K562 (cell line): ENCODE measurements around the gene GUCY1A2. TPM values are rescaled to one million over a fixed set of nuclear protein-coding genes. Genes with fewer than 3 reads are reported as not detected.

Experiments
- ATAC-seq: fragments of 200-7000 bp; cut with Tn5 transposase; 3 replicates; pipeline ENCODE4 v1.9.1; 2020; ENCODE audit warnings: moderate library complexity
- BruUV-seq: library from RNA; stranded (reverse); fragments of 400-500 nt; replicated peaks from 2 replicates; lab custom pipeline; 2021; lab: Mats Ljungman, UMichigan
- CTCF ChIA-PET: fragments of 300-600 bp; formaldehyde crosslinking; extraction: SDS; loops from one replicate; lab custom pipeline; 2021; ENCODE audit warnings: low intra/inter-chr PET ratio; lab: Yijun Ruan, JAX
- POLR2A ChIA-PET: fragments of 300-600, 350-650 bp; sonication (Branson Sonifier 250); formaldehyde crosslinking; extraction: SDS; loops from one replicate; lab custom pipeline; 2021; ENCODE audit warnings: antibody characterized with exemption, inconsistent platforms; lab: Yijun Ruan, JAX
- DNase-seq, 4 experiments: peaks; one replicate each; pipeline versions ENCODE4 v3.0.0 to v3.0.0-alpha.2; 2011 to 2018; ENCODE audit warnings: low spot score in 3 of 4, mixed read lengths in 3 of 4; ENCODE audit errors: extremely low read depth in 1 of 4
- FAIRE-seq: peaks from 2 replicates; lab custom pipeline; 2011; peaks lifted over from hg19 to GRCh38; lab: Jason Lieb, UNC
- H2AFZ ChIP-seq: 2 replicates; pipeline ENCODE4 v1.6.0; 2011; ENCODE audit warnings: low read depth, low read length, control low read depth, inconsistent platforms
- H3K27ac ChIP-seq: fragments of 200-600 bp; 3 replicates; pipeline ENCODE4 v1.8.0; 2011; ENCODE audit warnings: low read depth, mild to moderate bottlenecking, control low read depth, inconsistent platforms, low read length, moderate library complexity, mixed read lengths; ENCODE audit errors: extremely low read depth
- H3K27me3 ChIP-seq, 2 experiments: fragments of 300-600 bp in 1 of 2; 2 replicates in 1 of 2; 3 replicates in 1 of 2; pipeline versions ENCODE4 v1.6.0 to v1.8.0; 2011; ENCODE audit warnings: inconsistent platforms in 2 of 2, low read length in 2 of 2, mild to moderate bottlenecking in 1 of 2, mixed read lengths in 1 of 2, moderate library complexity in 1 of 2; ENCODE audit not compliant: control insufficient read depth in 2 of 2, insufficient read depth in 2 of 2
- H3K36me3 ChIP-seq: fragments of 300-600 bp; 3 replicates; pipeline ENCODE4 v1.8.0; 2011; ENCODE audit warnings: mild to moderate bottlenecking, low read length, inconsistent platforms; ENCODE audit not compliant: control insufficient read depth, insufficient read depth
- H3K4me1 ChIP-seq, 2 experiments: fragments of 200-600 bp in 1 of 2; replicated peaks in 1 of 2; 2 replicates in 1 of 2; 3 replicates in 1 of 2; pipeline versions ENCODE4 v1.5.1 to v1.8.0; 2011; ENCODE audit warnings: inconsistent platforms in 2 of 2, low read length in 2 of 2, mild to moderate bottlenecking in 1 of 2, mixed read lengths in 1 of 2, moderate library complexity in 1 of 2; ENCODE audit not compliant: control insufficient read depth in 2 of 2, insufficient read depth in 2 of 2
- H3K4me2 ChIP-seq: 2 replicates; pipeline ENCODE4 v1.6.1; 2011; ENCODE audit warnings: low read length, control low read depth, inconsistent platforms, mixed read lengths; ENCODE audit not compliant: insufficient read depth
- H3K4me3 ChIP-seq: fragments of 200-600 bp; sonication (generic), shearing (Covaris generic); 2 replicates; pipeline ENCODE4 v1.5.1; 2016; ENCODE audit warnings: control low read depth, inconsistent platforms
- H3K79me2 ChIP-seq: fragments of 200-600 bp; 3 replicates; pipeline ENCODE4 v1.8.0; 2011; ENCODE audit warnings: low read length, inconsistent platforms; ENCODE audit not compliant: control insufficient read depth, insufficient read depth
- H3K9ac ChIP-seq, 2 experiments: 2 replicates each; pipeline versions ENCODE4 v1.6.0 to v1.6.1; 2011; ENCODE audit warnings: low read depth in 2 of 2, low read length in 2 of 2, control low read depth in 1 of 2, inconsistent platforms in 1 of 2, mild to moderate bottlenecking in 1 of 2, mixed read lengths in 1 of 2; ENCODE audit not compliant: insufficient read depth in 1 of 2
- H3K9me1 ChIP-seq: one replicate; pipeline ENCODE4 v1.6.0; 2011; ENCODE audit warnings: inconsistent platforms, mild to moderate bottlenecking, low read length, moderate library complexity; ENCODE audit not compliant: control insufficient read depth, insufficient read depth
- H3K9me3 ChIP-seq: replicated peaks from 2 replicates; pipeline ENCODE4 v1.5.1; 2011; ENCODE audit warnings: low read depth, low read length, inconsistent platforms; ENCODE audit not compliant: control insufficient read depth, insufficient read depth
- H4K20me1 ChIP-seq: replicated peaks from 2 replicates; pipeline ENCODE4 v1.6.1; 2011; ENCODE audit warnings: low read length, inconsistent platforms, mixed read lengths; ENCODE audit not compliant: control insufficient read depth, insufficient read depth
- CHD4 ChIP-seq: fragments of 200-600 bp; sonication (generic); IDR thresholded peaks from 3 replicates; pipeline ENCODE4 v1.6.1; 2012; ENCODE audit warnings: low read depth, mild to moderate bottlenecking, mixed read lengths, low read length, inconsistent platforms; ENCODE audit not compliant: insufficient read depth, insufficient replicate concordance, poor library complexity, severe bottlenecking
- DMBX1 ChIP-seq: fragments of 250-450 bp; sonication (Bioruptor Pico); IDR thresholded peaks from 2 replicates; pipeline ENCODE4 v1.8.0; 2022; ENCODE audit warnings: inconsistent platforms, mild to moderate bottlenecking, moderate library complexity, borderline replicate concordance
- HDAC1 ChIP-seq, 2 experiments: fragments of 450-650 bp; IDR thresholded peaks; 2 replicates each; pipeline ENCODE4 v1.6.1; 2016 to 2017; ENCODE audit warnings: inconsistent platforms in 1 of 2, mild to moderate bottlenecking in 1 of 2, moderate library complexity in 1 of 2
- MLX ChIP-seq, 2 experiments: fragments of 450-650 bp in 1 of 2; sonication (generic) in 1 of 2; formaldehyde crosslinking; conservative IDR thresholded peaks; 2 replicates each; pipeline versions ENCODE4 v1.4.0 to v1.8.1; 2020 to 2022; ENCODE audit warnings: mild to moderate bottlenecking in 1 of 2, missing genetic modification reagents in 1 of 2
- PTTG1 ChIP-seq: fragments of 450-650 bp; IDR thresholded peaks from 2 replicates; pipeline ENCODE4 v1.6.1; 2016; ENCODE audit warnings: low read depth, mild to moderate bottlenecking, missing genetic modification characterization, missing compliant biosample characterization
- SRSF7 ChIP-seq: fragments of 200-400 bp; formaldehyde crosslinking; optimal IDR thresholded peaks from 2 replicates; pipeline ENCODE3; 2017; ENCODE audit warnings: mild to moderate bottlenecking, low read depth, low read length
- STAT5B ChIP-seq: fragments of 250-450 bp; sonication (Bioruptor Pico); IDR thresholded peaks from 2 replicates; pipeline ENCODE4 v1.8.0; 2021; ENCODE audit warnings: mild to moderate bottlenecking, inconsistent platforms
- ZBTB33 ChIP-seq: sonication (generic); formaldehyde crosslinking; IDR thresholded peaks from 2 replicates; pipeline ENCODE4 v1.8.1; 2023; ENCODE audit warnings: mild to moderate bottlenecking, missing genetic modification reagents
- ZNF134 ChIP-seq: fragments of 250-450 bp; sonication (Bioruptor Pico); conservative IDR thresholded peaks from 2 replicates; pipeline ENCODE4 v1.4.0; 2020
- ZNF408 ChIP-seq: fragments of 250-450 bp; sonication (Bioruptor Pico); IDR thresholded peaks from 2 replicates; pipeline ENCODE4 v1.4.0; 2020; ENCODE audit warnings: low read depth, mild to moderate bottlenecking, moderate library complexity
- WGBS: fragments of 100-300 bp; shearing (Covaris generic); methylation state at CpG from one replicate; pipeline ENCODE4 v1.1.6; 2016; ENCODE audit warnings: low coverage, mixed read lengths; ENCODE audit not compliant: insufficient coverage; ENCODE audit errors: missing lambda C conversion rate; 5-methylcytosine and 5-hydroxymethylcytosine counted together
- in situ Hi-C: fragments of 300-500 bp; cut with MboI; formaldehyde crosslinking; loops from 4 replicates; pipeline ENCODE4 v1.15.0; 2018; ENCODE audit warnings: inconsistent platforms, mixed read lengths
- intact Hi-C: fragments of 100-400 bp; cut with micrococcal nuclease; formaldehyde crosslinking; loops from 2 replicates; pipeline ENCODE4 v1.14.2; 2022
- polyA plus RNA-seq, 8 experiments: library from polyadenylated mRNA; depleted of rRNA in 4 of 8; stranded (reverse) in 5 of 8; unstranded in 3 of 8; fragments of >200 nt; fragmentation: Nextera tagmentation in 2 of 8; fragmentation: Illumina TruSeq in 1 of 8; extraction: Ambion mirVana in 2 of 8; extraction: Trizol in 1 of 8; gene quantifications; 2 replicates each; pipeline versions ENCODE4 v1.2.1 to v1.2.3, GENCODE V29; 2011 to 2014; ENCODE audit warnings: inconsistent platforms in 1 of 8, missing spikeins in 1 of 8
- total RNA-seq, 7 experiments: library from RNA; depleted of rRNA in 6 of 7; stranded (reverse); fragments of >200 nt in 6 of 7; fragmentation: Illumina TruSeq in 2 of 7; extraction: Trizol in 2 of 7; gene quantifications; 2 replicates each; pipeline versions ENCODE4 v1.2.1 to v1.2.3, GENCODE V29; 2011 to 2021; ENCODE audit warnings: low replicate concordance in 1 of 7
- TF ChIP-seq, protein P1 (sequence below), 2 experiments: fragments of 450-650 bp; IDR thresholded peaks; 2 replicates each; pipeline ENCODE4 v1.6.1; 2018; ENCODE audit warnings: mild to moderate bottlenecking in 2 of 2, low read depth in 1 of 2; ENCODE audit not compliant: partially characterized antibody in 2 of 2
- TF ChIP-seq, protein P2 (sequence below): fragments of 450-650 bp; IDR thresholded peaks from 2 replicates; pipeline ENCODE4 v1.6.1; 2016; ENCODE audit warnings: low read depth, mild to moderate bottlenecking, moderate library complexity
- TF ChIP-seq, protein P3 (sequence below): fragments of 250-450 bp; sonication (Bioruptor Pico); IDR thresholded peaks from 2 replicates; pipeline ENCODE4 v1.5.1; 2021; ENCODE audit warnings: mild to moderate bottlenecking

The GUCY1A2 gene
- total and polyA plus RNA-seq, 9 of the 15 experiments (the other 6 are each of a cell fraction or from before 2014, with no cell fraction given): under 0.01 to 0.04 TPM; not detected in 7

DNA sequence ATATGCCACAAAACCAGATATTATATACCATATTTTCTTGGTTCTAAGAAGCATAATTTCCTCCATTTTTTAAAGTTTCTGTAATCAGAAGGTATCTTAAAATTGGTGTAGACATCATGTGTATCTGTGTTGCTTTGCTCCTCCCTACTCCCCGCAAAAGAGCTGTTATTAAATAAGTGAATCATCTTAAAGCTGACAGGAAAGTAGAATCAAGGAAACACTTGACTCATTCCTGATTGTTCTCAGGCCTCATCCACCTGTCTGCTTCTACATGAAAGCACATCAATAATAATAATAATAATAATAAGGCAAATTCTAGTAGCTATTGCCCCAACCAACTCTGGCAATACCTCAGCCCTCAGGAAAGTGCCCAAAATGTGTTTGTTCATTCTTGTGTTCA is 26.2 kb upstream of the GUCY1A2 start:
- no peak overlapping the region for H3K4me3 ChIP-seq
- H3K9me3 ChIP-seq: no peaks in the 10 kb centered on the region; the same call in 1 of the 2 replicates
- H3K36me3 ChIP-seq: no peaks in the 10 kb centered on the region
- DNase-seq: no peak
- H3K4me2 ChIP-seq: no peak overlapping the region
- ChIA-PET CTCF (no interaction called here), POLR2A (no interaction called here)
- no peaks in the 10 kb centered on the region for H3K27me3 ChIP-seq
- in situ Hi-C loops: no loop called here
- no peaks in the 10 kb centered on the region for H4K20me1 ChIP-seq
- no peaks in the 10 kb centered on the region for H3K4me1 ChIP-seq
- no TSS peak for BruUV-seq
- FAIRE-seq: no peak
- no peaks in the 10 kb centered on the region for H3K9me1 ChIP-seq
- no peak overlapping the region for H3K9ac ChIP-seq
- 0% methylated on average over 1 of the region's 1 CpG for WGBS
- no peak overlapping the region for H2AFZ ChIP-seq
- no peak for ATAC-seq
- H3K27ac ChIP-seq: no peak overlapping the region
- intact Hi-C loops: no loop called here
- H3K79me2 ChIP-seq: no peaks in the 10 kb centered on the region
- TF ChIP-seq SRSF7 (no peak), MLX (CRISPR knock-in tag; conservative IDR thresholded peaks at IDR 0.05) (no peak), HDAC1 (IDR thresholded peaks at IDR 0.05) (no peak), DMBX1 (CRISPR knock-in tag) (no peak), STAT5B (CRISPR knock-in tag) (no peak), ZNF408 (CRISPR knock-in tag) (no peak), CHD4 (no peak), PTTG1 (tag) (no peak), ZBTB33 (CRISPR knock-in tag) (no peak), ZNF134 (CRISPR knock-in tag) (no peak)
- TF ChIP-seq, protein P1, sequence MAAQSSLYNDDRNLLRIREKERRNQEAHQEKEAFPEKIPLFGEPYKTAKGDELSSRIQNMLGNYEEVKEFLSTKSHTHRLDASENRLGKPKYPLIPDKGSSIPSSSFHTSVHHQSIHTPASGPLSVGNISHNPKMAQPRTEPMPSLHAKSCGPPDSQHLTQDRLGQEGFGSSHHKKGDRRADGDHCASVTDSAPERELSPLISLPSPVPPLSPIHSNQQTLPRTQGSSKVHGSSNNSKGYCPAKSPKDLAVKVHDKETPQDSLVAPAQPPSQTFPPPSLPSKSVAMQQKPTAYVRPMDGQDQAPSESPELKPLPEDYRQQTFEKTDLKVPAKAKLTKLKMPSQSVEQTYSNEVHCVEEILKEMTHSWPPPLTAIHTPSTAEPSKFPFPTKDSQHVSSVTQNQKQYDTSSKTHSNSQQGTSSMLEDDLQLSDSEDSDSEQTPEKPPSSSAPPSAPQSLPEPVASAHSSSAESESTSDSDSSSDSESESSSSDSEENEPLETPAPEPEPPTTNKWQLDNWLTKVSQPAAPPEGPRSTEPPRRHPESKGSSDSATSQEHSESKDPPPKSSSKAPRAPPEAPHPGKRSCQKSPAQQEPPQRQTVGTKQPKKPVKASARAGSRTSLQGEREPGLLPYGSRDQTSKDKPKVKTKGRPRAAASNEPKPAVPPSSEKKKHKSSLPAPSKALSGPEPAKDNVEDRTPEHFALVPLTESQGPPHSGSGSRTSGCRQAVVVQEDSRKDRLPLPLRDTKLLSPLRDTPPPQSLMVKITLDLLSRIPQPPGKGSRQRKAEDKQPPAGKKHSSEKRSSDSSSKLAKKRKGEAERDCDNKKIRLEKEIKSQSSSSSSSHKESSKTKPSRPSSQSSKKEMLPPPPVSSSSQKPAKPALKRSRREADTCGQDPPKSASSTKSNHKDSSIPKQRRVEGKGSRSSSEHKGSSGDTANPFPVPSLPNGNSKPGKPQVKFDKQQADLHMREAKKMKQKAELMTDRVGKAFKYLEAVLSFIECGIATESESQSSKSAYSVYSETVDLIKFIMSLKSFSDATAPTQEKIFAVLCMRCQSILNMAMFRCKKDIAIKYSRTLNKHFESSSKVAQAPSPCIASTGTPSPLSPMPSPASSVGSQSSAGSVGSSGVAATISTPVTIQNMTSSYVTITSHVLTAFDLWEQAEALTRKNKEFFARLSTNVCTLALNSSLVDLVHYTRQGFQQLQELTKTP (IDR thresholded peaks at IDR 0.05; ENCODE audit: low read depth in 1 of 2, partially characterized antibody in 2 of 2): no peak
- TF ChIP-seq, protein P2, sequence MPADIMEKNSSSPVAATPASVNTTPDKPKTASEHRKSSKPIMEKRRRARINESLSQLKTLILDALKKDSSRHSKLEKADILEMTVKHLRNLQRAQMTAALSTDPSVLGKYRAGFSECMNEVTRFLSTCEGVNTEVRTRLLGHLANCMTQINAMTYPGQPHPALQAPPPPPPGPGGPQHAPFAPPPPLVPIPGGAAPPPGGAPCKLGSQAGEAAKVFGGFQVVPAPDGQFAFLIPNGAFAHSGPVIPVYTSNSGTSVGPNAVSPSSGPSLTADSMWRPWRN: no peak
- TF ChIP-seq, protein P3, sequence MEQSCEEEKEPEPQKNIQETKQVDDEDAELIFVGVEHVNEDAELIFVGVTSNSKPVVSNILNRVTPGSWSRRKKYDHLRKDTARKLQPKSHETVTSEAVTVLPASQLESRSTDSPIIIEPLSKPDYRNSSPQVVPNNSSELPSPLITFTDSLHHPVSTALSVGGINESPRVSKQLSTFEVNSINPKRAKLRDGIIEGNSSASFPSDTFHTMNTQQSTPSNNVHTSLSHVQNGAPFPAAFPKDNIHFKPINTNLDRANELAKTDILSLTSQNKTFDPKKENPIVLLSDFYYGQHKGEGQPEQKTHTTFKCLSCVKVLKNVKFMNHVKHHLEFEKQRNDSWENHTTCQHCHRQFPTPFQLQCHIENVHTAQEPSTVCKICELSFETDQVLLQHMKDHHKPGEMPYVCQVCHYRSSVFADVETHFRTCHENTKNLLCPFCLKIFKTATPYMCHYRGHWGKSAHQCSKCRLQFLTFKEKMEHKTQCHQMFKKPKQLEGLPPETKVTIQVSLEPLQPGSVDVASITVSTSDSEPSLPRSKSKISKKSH: no peak
